Lung (tissue), 12 donors: ENCODE measurements around the gene PRCD. TPM values are rescaled to one million over a fixed set of nuclear protein-coding genes. Genes with fewer than 3 reads are reported as not detected.

Source experiments
- ATAC-seq: fragments of 200-7000 bp; cut with Tn5 transposase; one replicate; pipeline ENCODE4 v1.9.1; 2020; ENCODE audit warnings: moderate number of reproducible peaks; ENCODE audit not compliant: insufficient read depth, low FRiP score
- DNase-seq, 3 donors: peaks; one replicate each; pipeline ENCODE4 v3.0.0-alpha.2; 2013 to 2017
- H3K27ac ChIP-seq, 2 donors: one replicate each; pipeline ENCODE4 v1.5.1; 2013; ENCODE audit warnings: mild to moderate bottlenecking in 2 of 2, moderate library complexity in 2 of 2, control low read depth in 1 of 2, inconsistent platforms in 1 of 2, low read depth in 1 of 2, low read length in 1 of 2
- H3K27me3 ChIP-seq, 3 donors: one replicate each; pipeline ENCODE4 v1.5.1; 2013; ENCODE audit warnings: low read length in 2 of 3; ENCODE audit not compliant: control insufficient read depth in 3 of 3, insufficient read depth in 3 of 3
- H3K36me3 ChIP-seq, 4 donors: one replicate each; pipeline ENCODE4 v1.5.1; 2013; ENCODE audit warnings: low read length in 4 of 4, mild to moderate bottlenecking in 1 of 4, moderate library complexity in 1 of 4; ENCODE audit not compliant: control insufficient read depth in 4 of 4, insufficient read depth in 4 of 4
- H3K4me1 ChIP-seq, 5 donors: one replicate each; pipeline ENCODE4 v1.5.1; 2013; ENCODE audit warnings: low read length in 5 of 5, mild to moderate bottlenecking in 2 of 5, moderate library complexity in 1 of 5; ENCODE audit not compliant: control insufficient read depth in 5 of 5, insufficient read depth in 5 of 5
- H3K4me3 ChIP-seq: one replicate; pipeline ENCODE4 v1.5.1; 2013; ENCODE audit warnings: mild to moderate bottlenecking, control low read depth, moderate library complexity
- H3K9ac ChIP-seq, 2 donors: one replicate each; pipeline ENCODE4 v1.5.1; 2013; ENCODE audit warnings: low read length in 2 of 2, control low read depth in 1 of 2; ENCODE audit not compliant: insufficient read depth in 1 of 2
- H3K9me3 ChIP-seq, 4 donors: one replicate each; pipeline ENCODE4 v1.5.1; 2013; ENCODE audit warnings: low read length in 3 of 4, mild to moderate bottlenecking in 1 of 4, moderate library complexity in 1 of 4; ENCODE audit not compliant: control insufficient read depth in 4 of 4, insufficient read depth in 3 of 4
- CTCF ChIP-seq: IDR thresholded peaks from 2 replicates; pipeline ENCODE4 v1.5.1; 2012; ENCODE audit warnings: mild to moderate bottlenecking; ENCODE audit errors: control extremely low read depth, extremely low read depth
- WGBS, 2 donors: extraction: QIAGEN DNeasy Blood & Tissue Kit; methylation state at CpG; one replicate each; pipeline ENCODE4 v1.1.7; 2013; 5-methylcytosine and 5-hydroxymethylcytosine counted together
- polyA plus RNA-seq, 2 donors: library from polyadenylated mRNA; stranded (reverse); fragments of 200-250 nt; gene quantifications; one replicate each; pipeline ENCODE4 v1.2.1, GENCODE V29; 2013
- total RNA-seq, 2 donors: library from RNA; depleted of rRNA in 1 of 2; stranded (reverse); fragments of >200 nt in 1 of 2; gene quantifications; one replicate each; pipeline ENCODE4 v1.2.1, GENCODE V29; 2014 to 2021
- donor health status: control.
- donor health status: control.
- donor health status: Bipolar disorder and iron deficiency.
- donor health status: healthy.
- donor health status: DM: yes; HTN: yes; CAD: no.

PRCD gene
- total and polyA plus RNA-seq, 4 donors, result 2.0 to 11.3 (median 5.6) TPM

- no peak overlapping the region for H3K4me3 ChIP-seq
- no peaks in the 10 kb centered on the region for H3K9me3 ChIP-seq
- H3K9ac ChIP-seq, result no peak overlapping the region
- DNase-seq (no peak), ATAC-seq (no peak)
- peaks cover 0 to 5% (median 0%) of the 10 kb centered on the region in 3 donors for H3K27me3 ChIP-seq
- no peak for TF ChIP-seq CTCF
- peaks cover 0 to 8% (median 0%) of the 10 kb centered on the region in 4 donors for H3K36me3 ChIP-seq
- H3K27ac ChIP-seq, result no peak overlapping the region
- H3K4me1 ChIP-seq, result peaks cover 0 to 11% (median 0%) of the 10 kb centered on the region in 5 donors
- 95% methylated on average over 10 of the region's 10 CpGs for WGBS, 2 donors
Observed at GRCh38 chr17:76573096-76573495, 33.3 kb downstream of the PRCD start.

- Histone ChIP-seq H3K9me3 (no peaks in the 10 kb centered on the region), H3K9ac (no peak overlapping the region), H3K36me3 (peaks cover 0 to 8% (median 0%) of the 10 kb centered on the region in 4 donors), H3K4me1 (peaks cover 0 to 8% (median 0%) of the 10 kb centered on the region in 5 donors), H3K4me3 (no peak overlapping the region), H3K27me3 (no peaks in the 10 kb centered on the region), H3K27ac (no peak overlapping the region)
- 94 to 95% methylated on average over 11 of the region's 11 CpGs for WGBS, 2 donors
- DNase-seq (no peak), ATAC-seq (no peak)
- TF ChIP-seq CTCF, result no peak
Observed at GRCh38 chr17:76574166-76574565, 34.3 kb downstream of the PRCD start.

GRCh38 chr17:76575570-76575969 is 35.7 kb downstream of the PRCD start:
- H3K27ac ChIP-seq, result no peak overlapping the region
- TF ChIP-seq CTCF, result no peak

GRCh38 chr17:76576189-76576588 is 36.3 kb downstream of the PRCD start:
- H3K4me3 ChIP-seq, result no peak overlapping the region
- no peaks in the 10 kb centered on the region for H3K4me1 ChIP-seq
- no peaks in the 10 kb centered on the region for H3K27me3 ChIP-seq
- peaks cover 0 to 8% (median 0%) of the 10 kb centered on the region in 4 donors for H3K36me3 ChIP-seq
- 70 to 82% methylated on average over 9 of the region's 9 CpGs for WGBS, 2 donors
- DNase-seq, result no peak
- ATAC-seq, result no peak
- no peaks in the 10 kb centered on the region for H3K9me3 ChIP-seq
- TF ChIP-seq CTCF, result no peak
- H3K9ac ChIP-seq, result no peak overlapping the region
- H3K27ac ChIP-seq, result no peak overlapping the region

More at GRCh38 chr17:76575570-76575969, 35.7 kb downstream of the PRCD start:
- ATAC-seq (no peak), DNase-seq (no peak)
- Histone ChIP-seq H3K9ac (no peak overlapping the region), H3K4me3 (no peak overlapping the region), H3K27me3 (no peaks in the 10 kb centered on the region), H3K4me1 (no peaks in the 10 kb centered on the region), H3K9me3 (no peaks in the 10 kb centered on the region), H3K36me3 (peaks cover 0 to 8% (median 0%) of the 10 kb centered on the region in 4 donors)
- WGBS, 2 donors, result 70 to 73% methylated on average over 5 of the region's 5 CpGs
